ENCODE measurements around the gene FRMD5. TPM values are rescaled to one million over a fixed set of nuclear protein-coding genes. Genes with fewer than 3 reads are reported as not detected.
"Not testable (repeated sequence)": the region's sequence is repeated elsewhere in the genome, so short reads cannot be mapped to it uniquely, and the experiment has no call there.

FRMD5 gene
- total RNA-seq, 1 donor from 2014 or later: 0.69 TPM

DNA sequence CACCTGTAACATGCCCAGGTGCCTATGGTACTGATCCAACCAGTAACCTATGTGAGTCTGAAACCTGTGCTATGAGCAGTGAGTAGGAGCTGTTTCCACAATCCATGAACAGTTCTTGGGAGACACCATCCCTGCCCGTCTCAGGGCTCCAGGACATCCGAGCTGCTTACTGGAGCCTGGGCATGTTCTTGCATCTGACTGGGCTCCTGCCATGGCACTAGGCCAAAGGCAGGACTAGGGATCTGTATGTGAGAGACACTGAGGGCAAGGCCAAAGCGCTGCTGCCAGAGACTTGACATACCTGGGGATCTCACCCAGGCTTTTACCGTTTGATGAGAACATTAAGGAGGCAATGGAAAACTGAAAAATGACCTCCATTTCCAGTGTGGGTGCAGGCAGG is 308.5 kb downstream of the FRMD5 start:
- DNase-seq: no peak

DNA sequence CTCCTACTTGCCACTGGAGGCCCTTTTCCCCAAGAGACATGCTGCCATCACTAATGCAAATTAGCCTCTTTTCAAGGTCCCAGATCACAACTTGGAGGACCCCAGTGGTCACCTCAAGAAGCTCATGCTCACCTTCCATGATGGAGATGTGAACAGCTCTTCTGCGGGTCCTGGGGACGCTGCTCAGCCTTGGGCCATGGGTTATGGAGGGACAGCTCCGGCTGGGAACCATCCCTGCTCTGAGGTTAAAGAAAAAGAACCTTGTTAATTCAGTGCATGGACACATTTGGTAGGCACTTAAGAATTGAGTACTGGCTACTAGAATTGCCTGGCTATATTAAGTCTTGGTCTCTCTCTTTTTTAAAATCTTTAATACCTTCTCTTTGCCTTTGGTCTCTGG is 311.5 kb downstream of the FRMD5 start:
- no peak for DNase-seq

DNA sequence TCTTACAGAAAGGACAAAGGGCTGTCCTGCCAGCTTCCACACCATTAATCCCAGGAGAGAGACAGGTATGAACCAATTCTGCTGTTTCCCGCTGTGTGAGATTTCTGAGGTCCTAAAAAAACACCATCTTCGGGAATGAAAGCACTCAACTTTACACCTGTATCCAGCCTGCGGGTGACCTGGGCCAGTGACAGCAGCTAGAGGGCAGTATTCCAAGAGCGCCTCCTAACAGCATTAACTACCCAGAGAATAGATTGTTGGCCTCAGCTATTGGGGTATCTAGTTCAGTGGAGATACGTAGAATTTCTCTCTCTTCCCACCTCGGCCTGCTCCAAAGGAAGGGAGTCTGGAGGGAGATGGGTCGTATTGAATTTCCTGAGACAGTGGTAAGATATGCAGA is 313.1 kb downstream of the FRMD5 start:
- no peak for DNase-seq

DNA sequence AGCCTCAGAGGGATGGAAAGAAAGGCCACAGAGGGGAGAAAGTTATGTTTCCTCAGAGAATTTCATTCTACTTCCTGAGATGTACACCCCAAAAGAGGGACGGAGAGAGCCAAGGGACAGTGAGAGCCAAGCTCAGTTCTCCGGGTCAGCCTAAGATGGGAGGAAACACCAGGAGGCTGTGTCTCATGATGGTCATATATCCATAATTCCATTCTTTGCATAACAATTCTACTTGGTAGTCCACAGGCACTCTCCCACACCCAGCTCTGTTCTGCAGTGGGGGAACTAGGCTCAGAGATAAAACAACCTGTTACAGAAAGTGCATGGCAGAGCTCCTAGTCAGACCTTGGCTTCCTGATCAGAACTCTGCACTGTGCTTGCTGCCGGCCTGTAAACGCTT is 313.8 kb downstream of the FRMD5 start:
- no peak for DNase-seq

DNA sequence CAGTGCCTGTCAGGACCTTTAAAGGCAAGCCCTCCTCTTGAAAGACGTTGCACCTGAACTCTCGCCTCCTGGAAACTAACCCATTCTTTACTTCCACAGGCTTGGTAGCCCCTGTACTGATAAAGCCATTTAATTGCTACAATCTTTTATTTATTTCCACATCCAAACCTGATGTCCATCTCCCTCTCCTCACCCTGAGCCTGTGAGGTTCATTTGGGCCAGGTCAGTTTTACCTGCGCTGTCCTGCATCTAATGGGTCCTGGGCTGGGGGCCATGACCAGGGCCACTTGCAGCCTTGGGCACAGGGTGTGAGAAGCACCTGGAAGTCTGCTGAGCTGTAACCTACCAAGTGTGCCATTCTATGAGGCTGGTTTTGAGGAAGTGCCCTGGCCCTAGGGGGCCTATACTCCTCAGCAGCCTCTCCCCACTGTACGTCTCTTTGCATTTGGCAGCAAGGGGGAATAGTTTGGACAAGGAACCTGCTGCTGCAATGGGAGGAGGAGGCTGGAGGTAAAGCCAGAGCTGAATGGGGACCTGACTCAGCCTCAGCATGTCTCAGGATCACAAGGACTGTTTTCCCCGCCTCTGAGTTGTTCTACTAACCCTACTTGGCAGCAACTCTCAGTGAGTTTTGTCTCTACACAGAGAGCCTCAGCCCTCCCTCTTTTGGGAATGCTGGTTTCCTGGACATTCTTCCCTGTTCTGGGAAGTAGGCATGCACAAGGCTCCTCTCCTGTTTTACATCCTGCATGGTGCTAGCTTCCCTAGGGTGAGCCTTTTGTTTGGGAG is 314.5 kb downstream of the FRMD5 start:
- no peak for DNase-seq

DNA sequence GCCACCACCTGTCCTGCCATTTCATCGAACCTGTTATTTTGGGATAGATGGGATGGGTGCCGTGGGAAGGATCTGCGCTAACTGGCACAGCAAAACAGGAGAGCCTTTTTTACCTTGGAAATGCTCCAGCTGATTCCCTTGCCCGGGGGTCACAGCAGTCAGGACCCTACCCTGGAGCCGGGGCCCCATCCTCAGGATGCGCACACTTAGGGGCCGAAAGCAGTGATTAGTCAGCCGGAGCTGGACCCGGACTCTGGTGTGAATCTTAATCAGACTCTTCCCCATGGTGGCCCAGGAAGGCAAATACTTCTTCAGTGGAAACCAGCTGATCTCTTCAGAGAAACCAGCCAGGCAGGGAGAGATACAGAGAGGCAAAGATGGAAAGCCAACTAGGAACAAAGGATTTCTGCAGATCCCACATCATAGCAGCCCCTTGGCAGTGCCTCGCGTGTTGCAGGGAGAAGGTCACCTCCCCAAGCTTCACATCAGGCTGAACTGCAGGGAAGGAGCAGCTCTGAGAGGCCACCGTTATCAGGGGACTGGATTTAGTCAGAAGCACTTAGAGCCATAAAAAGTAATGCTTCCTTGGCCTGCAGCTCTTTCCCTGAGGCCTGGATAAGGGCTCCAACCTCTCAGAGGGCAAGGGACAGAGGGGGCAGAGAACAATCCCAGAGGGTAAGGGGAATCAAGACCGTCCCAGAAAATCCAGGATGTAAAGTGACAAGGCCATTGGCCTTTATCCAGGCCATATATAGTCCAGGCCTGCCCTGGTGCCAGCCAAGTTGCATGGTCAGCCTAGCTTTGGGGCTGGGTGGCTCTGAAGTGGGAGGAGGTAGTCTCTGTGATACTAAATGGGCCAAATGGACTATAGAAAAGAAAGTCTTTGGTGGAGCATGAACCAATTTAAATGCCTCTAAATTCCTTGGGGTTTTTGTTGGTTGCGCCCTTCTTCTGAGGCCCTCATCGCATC is 315.4 kb downstream of the FRMD5 start:
- DNase-seq: no peak

DNA sequence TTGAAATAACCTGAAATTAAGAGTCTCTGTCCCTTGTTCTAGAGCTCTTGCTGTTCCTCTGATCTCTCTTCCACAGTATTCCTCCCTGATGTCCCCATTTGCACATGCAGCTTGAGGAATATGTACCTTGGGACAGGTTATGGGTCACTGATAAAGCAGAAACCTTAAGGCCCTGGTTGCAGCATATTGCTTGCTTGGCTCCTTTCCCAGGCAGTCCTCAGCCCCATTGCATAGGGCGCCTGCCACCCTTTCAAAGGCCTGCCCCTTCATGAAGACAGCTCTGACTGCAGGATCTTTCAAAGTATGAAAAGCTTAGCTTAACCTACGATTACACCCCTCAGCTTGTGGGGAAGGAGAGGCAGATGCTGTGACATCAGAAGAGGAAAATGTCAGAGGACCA is 316.6 kb downstream of the FRMD5 start:
- no peak for DNase-seq

DNA sequence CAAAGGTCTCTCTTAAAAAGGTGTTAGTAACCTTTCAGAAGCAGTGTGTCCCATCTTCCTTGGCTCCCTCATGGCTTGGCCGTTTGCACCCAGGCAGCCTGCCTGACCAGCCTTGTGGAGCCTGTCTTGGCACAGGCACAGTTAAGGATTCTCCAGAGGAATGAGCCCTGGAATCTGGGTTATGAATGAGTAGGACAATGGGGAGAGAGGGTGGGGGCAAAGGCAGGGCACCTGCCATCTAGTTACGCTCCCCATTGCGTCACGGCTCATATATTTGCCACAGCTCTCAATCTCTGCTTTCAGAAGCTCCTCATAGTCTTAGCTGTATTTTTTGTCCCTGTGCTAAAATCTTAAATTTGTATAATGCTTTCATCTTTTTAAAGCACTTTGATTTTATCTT is 317.7 kb downstream of the FRMD5 start:
- no peak for DNase-seq

DNA sequence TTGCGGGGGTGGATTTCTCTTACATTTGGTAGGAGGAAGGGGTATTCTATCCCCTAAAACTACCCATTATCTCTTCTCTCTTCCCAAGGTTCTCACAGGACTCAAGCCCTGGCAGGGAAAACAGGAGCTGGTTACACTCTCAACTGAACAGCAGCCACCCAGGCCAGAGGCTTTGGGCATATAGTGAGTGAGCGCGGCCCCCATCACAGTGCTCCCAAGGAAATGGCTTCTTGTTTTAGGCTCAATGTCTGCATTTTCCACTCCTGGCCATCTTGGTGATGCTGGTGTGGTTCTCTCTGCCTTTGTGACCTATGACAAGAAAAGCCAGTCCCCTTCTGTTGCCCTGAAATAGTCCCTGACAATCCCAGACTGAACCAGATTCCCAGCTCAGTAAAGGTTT is 318.2 kb downstream of the FRMD5 start:
- DNase-seq: no peak

DNA sequence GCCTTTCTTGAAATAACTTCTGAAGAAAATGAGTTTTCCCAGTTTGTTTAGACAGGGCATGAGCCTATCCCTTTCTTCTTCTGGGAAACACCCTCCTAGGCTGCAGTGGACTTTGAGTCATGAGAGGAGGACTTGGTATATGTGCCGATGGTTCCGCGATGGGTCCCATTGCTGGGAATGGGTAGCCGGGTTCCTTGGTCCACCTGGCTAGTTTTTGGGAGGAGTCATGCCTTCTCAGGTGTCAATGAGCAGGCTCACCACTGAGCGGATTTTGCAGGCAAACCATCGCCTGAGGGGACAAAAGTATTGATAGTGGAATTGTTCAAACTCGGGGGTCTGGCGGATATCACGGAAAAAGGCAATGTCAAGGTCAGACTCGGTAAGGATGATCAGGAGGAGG is 321.4 kb downstream of the FRMD5 start:
- DNase-seq: no peak

DNA sequence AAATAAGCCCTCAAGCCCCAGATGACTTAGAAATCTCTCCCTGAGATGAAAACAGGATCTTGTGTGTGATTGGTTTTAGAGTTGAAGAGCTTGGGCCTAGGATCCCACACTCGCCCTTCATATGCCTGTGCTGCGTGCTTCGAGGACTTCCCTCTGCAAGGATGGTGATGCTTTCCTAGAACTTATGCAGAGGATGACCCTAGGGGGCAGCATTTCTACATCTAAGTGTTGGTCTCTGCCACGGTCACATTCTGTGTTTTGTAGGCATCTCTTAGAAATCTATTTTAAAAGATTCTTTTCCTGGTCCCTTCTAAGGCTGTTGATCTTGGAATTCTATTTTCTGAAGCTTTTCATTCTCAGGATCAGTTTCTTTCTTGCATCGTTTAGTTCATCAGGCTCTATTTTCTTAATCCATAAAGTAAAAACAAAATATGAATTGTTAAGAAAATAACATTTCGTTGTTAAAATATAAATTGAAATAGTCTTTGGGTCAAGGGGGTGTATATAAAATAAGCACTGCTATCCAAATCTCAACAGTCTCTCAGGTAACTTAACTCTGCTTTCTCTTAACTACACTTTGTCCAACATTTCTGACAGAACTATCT is 322.6 kb downstream of the FRMD5 start:
- peak; percentile 53 for DNase-seq

DNA sequence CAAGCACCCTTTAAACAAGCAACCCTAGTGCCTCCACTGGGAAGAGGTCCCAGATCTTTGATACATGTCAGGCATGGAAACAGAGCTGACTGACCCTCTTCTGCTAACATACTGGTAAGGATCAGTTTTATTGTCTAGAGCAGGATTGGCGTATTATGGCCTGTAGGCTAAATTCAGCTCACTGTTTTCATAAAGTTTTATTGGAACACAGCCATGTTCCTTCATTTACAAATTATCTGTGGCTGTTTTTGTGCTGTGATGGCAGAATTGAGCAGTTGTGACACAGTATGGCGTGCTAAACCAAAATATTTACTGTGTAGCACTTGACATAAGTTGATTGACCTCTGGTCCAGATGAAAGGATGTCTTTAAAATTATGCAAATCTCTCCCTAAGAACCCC is 323.2 kb downstream of the FRMD5 start:
- DNase-seq: no peak

DNA sequence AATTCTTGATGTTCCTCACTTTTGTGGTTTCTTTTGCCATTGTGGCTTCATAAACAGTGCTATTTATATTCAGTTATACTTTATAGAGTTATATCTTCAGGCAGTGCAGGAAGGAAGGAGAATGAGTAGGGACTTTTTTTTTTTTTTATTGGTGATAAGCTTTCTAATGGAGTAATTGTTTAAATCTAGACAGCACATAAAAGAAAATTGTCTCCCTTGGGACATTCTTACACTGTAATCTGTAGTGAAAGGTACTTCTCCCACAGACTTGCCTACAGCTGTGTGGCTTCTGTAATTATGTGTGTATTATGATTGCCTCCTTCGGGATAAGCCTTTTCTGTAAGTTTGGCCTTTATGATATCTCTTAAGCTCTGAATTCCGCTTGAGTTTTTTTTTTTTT is 326.7 kb downstream of the FRMD5 start:
- no peak for DNase-seq

DNA sequence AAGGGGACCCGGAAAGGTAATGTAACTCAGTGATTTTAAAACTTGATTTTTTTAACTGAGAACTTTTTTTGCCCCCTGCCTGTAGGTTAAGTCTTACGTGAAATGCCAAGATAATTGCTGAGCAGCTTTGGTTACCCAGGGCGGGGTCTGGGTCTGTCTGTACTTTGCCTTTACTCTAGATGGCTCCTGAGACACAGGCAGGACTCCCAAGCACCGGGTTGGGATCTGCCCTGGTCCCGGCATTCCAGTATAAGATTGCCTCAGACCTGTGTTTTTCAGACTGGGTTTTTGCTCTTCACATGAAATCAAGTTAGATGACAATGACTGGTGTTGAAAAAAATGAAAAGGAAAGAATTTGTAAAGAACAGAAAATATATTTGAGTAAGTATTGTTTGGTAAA is 328.0 kb downstream of the FRMD5 start:
- DNase-seq: no peak

DNA sequence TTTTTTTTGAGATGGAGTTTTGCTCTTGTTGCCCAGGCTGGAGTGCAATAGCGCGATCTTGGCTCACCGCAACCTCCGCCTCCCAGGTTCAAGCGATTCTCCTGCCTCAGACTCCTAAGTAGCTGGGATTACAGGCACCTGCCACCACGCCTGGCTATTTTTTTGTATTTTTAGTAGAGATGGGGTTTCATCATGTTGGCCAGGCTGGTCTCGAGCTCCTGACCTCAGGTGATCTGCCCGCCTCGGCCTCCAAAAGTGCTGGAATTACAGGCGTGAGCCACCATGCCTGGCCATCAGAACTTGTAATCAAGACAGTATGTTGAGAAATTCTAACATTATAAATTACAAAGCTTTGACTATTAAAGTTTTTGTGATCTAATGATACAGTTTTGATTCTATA is 328.4 kb downstream of the FRMD5 start:
- DNase-seq: not testable (repeated sequence)

DNA sequence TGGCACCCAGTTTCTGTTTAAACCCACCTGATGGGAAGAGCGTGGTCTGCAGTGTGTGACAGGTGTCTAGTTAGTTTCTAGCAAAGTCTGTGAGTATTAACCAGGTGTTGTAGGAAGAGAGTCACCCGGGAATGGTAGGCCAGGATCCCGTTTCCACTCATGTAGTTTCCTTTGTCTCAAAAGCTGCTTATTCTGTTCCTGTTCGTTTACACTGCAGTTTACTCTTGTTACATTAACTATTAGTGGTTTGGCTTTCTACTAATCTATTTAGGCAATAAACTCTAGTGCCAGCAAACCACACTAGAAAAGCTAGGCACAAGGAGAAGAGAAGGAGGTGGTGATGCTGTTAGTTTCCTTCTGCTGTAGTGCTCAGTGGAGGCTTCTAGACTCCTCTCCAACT is 335.5 kb downstream of the FRMD5 start:
- DNase-seq: no peak

DNA sequence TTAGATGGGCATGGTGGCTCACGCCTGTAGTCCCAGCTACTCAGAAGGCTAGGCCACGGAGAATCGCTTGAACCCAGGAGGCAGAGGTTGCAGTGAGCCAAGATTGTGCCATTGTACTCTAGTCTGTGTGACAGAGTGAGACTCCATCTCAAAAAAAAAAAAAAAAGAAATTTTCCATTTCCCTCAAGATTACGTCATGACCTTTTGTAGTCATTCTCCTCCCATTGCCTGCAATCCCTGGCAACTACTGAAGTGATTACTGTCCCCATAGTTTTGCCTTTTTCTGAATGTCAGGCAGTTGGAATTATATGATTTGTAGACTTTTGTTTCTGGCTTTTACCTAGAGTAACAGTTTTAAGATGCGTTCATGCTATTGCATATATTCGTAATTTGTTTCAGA is 340.3 kb downstream of the FRMD5 start:
- DNase-seq: no peak

DNA sequence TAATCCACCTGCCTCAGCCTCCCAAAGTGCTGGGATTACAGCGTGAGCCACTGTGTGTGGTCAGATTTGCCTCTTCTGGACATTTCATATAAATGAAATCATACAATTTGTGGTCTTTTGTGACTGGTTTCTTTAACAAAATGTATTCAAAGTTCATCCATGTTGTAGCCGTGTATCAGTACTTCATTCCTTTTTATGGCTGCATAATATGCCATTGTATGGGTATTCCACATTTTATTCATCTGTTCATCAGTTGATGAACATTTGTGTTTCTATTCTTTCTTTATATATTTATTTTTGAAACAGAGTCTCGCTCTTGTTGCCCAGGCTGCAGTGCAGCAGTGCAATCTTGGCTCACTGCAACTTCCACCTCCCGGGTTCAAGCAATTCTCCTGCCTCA is 342.5 kb downstream of the FRMD5 start:
- no peak for DNase-seq

DNA sequence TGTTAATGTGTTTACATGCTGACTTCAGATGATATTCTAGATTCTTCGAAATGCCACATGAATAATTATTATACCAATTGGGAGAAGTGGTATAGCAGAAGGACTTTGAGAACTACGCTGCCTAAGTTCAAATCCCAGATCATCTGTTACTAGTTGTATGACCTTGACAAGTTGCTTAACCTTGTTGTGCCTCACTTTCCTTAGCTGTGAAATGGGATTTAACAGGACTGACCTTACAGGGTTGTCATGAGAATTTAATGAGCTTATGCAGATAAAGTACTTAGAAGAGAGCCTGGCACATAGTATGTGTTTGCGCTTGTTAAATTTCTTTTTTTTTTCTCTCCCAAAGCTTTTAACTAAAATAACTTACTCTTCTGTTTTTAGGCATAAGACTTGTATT is 343.8 kb downstream of the FRMD5 start:
- DNase-seq: no peak

DNA sequence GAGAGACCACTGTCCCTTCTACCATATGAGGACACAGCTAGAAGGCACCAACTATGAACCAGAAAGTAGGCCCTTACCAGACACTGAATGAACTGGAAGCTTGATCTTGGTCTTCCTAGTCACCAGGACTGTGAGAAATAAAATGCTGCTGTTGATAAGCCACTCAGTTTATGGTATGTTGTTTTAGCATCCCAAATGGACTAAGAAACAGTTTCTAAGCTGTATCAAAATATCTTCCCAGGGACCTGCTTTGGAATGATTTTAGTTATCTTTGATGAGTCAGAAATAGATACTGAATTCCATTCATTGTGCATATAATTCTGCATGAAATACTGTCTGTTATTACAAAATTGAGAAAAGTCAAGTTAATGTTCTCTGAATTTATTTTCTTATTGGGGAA is 349.6 kb downstream of the FRMD5 start:
- DNase-seq: no peak

DNA sequence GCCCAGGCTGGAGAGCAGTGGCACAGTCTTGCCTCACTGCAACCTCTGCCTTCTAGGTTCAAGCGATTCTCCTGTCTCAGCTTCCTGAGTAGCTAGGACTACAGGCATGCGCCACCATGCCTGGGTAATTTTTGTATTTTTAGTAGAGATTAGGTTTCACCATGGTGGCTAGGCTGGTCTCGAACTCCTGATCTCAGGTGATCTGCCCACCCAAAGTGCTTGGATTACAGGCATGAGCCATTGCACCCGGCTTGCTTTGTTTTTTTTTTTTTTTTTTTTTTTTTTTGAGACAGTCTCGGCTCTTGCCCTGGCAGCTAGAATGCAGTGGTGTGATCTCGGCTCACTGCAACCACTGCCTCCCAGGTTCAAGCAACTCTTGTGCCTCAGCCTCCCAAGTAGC is 362.6 kb downstream of the FRMD5 start:
- not testable (repeated sequence) for DNase-seq

DNA sequence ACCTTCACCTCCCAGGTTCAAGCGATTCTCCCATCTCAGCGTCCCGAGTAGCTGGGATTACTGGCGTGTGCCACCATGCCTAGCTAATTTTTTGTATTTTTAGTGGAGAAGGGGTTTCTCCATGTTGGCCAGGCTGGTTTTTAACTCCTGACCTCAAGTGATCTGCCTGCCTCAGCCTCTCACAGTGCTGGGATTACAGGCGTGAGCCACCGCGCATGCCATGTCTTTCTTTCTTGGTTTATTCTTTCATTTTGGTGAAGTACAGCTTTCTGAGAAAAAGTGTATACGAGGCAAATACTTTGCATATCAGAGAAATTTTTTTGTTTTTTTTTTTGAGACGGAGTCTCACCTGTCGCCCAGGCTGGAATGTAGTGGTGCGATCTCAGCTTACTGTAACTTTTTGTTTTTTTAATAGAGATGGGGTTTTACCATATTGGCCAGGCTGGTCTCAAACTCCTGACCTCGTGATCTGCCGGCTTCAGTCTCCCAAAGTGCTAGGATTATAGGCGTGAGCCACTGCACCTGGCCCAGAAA is 363.5 kb downstream of the FRMD5 start:
- DNase-seq: not testable (repeated sequence)

Measured in skin of body (tissue), 2 donors.